Measurements from ENCODE around the gene NPAS3. TPM values are rescaled to one million over a fixed set of nuclear protein-coding genes. Genes with fewer than 3 reads are reported as not detected.

The NPAS3 gene
- total RNA-seq, 1 donor from 2014 or later = 6.1 TPM

DNA sequence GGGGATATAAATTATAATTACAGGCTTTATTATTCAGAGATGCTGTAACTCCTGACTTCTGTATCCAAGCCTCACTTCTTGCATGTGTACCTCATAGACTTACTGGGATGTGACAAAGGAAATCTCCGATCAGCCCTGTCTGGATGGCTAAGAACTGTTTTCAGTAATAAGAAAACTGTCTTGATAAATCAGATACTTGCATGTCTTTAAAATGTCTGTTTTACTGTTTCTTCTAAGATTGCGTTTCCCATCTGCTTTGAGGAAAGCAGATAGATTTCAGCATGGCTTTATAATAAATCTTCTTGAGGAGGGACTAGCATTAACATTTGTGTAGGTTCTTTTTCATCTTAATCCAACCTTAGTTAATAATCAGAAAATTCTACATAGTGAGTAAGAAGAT, 616.3 kb downstream of the NPAS3 start:
- no peaks in the 10 kb centered on the region for H3K9me3 Mint-ChIP-seq (ENCODE audit: low read depth)
- TF ChIP-seq, protein P1, sequence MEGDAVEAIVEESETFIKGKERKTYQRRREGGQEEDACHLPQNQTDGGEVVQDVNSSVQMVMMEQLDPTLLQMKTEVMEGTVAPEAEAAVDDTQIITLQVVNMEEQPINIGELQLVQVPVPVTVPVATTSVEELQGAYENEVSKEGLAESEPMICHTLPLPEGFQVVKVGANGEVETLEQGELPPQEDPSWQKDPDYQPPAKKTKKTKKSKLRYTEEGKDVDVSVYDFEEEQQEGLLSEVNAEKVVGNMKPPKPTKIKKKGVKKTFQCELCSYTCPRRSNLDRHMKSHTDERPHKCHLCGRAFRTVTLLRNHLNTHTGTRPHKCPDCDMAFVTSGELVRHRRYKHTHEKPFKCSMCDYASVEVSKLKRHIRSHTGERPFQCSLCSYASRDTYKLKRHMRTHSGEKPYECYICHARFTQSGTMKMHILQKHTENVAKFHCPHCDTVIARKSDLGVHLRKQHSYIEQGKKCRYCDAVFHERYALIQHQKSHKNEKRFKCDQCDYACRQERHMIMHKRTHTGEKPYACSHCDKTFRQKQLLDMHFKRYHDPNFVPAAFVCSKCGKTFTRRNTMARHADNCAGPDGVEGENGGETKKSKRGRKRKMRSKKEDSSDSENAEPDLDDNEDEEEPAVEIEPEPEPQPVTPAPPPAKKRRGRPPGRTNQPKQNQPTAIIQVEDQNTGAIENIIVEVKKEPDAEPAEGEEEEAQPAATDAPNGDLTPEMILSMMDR (IDR thresholded peaks at IDR 0.05; ENCODE audit: unreplicated experiment) = no peak
- no peak overlapping the region for H3K4me3 Mint-ChIP-seq (ENCODE audit: low read depth)
- no peaks in the 10 kb centered on the region for H3K36me3 Mint-ChIP-seq (ENCODE audit: insufficient read depth)
- no peak for DNase-seq (ENCODE audit: low spot score, unreplicated experiment)
- no peaks in the 10 kb centered on the region for H3K4me1 Mint-ChIP-seq (ENCODE audit: low read depth)
- H3K27me3 Mint-ChIP-seq = no peaks in the 10 kb centered on the region
- no peak overlapping the region for H3K27ac Mint-ChIP-seq

- H3K27ac Mint-ChIP-seq = no peak overlapping the region
- no peaks in the 10 kb centered on the region for H3K9me3 Mint-ChIP-seq (ENCODE audit: low read depth)
These were observed 617.2 kb downstream of the NPAS3 start for GRCh38 chr14:33555710-33556350.

GRCh38 chr14:33556382-33557121, 617.9 kb downstream of the NPAS3 start:
- Mint-ChIP-seq H3K9me3 (ENCODE audit: low read depth) (no peaks in the 10 kb centered on the region), H3K4me3 (ENCODE audit: low read depth) (no peak overlapping the region), H3K27me3 (peaks cover 3% of the 10 kb centered on the region), H3K27ac (no peak overlapping the region), H3K4me1 (ENCODE audit: low read depth) (no peaks in the 10 kb centered on the region), H3K36me3 (ENCODE audit: insufficient read depth) (no peaks in the 10 kb centered on the region)
- TF ChIP-seq, protein P1 (IDR thresholded peaks at IDR 0.05; ENCODE audit: unreplicated experiment) = no peak
- DNase-seq (ENCODE audit: low spot score, unreplicated experiment) = no peak

More at GRCh38 chr14:33555710-33556350, 617.2 kb downstream of the NPAS3 start:
- H3K4me3 Mint-ChIP-seq (ENCODE audit: low read depth) = no peak overlapping the region
- H3K36me3 Mint-ChIP-seq (ENCODE audit: insufficient read depth) = no peaks in the 10 kb centered on the region
- no peaks in the 10 kb centered on the region for H3K4me1 Mint-ChIP-seq (ENCODE audit: low read depth)
- H3K27me3 Mint-ChIP-seq = peaks cover under 1% of the 10 kb centered on the region
- no peak for DNase-seq (ENCODE audit: low spot score, unreplicated experiment)
- TF ChIP-seq, protein P1 (IDR thresholded peaks at IDR 0.05; ENCODE audit: unreplicated experiment) = no peak

GRCh38 chr14:33560718-33561431, 622.2 kb downstream of the NPAS3 start:
- Mint-ChIP-seq H3K27ac (no peak overlapping the region), H3K27me3 (peaks cover 3% of the 10 kb centered on the region), H3K4me3 (ENCODE audit: low read depth) (no peak overlapping the region), H3K4me1 (ENCODE audit: low read depth) (no peaks in the 10 kb centered on the region), H3K36me3 (ENCODE audit: insufficient read depth) (no peaks in the 10 kb centered on the region), H3K9me3 (ENCODE audit: low read depth) (no peaks in the 10 kb centered on the region)
- TF ChIP-seq, protein P1 (IDR thresholded peaks at IDR 0.05; ENCODE audit: unreplicated experiment) = no peak
- DNase-seq (ENCODE audit: low spot score, unreplicated experiment) = no peak

DNA sequence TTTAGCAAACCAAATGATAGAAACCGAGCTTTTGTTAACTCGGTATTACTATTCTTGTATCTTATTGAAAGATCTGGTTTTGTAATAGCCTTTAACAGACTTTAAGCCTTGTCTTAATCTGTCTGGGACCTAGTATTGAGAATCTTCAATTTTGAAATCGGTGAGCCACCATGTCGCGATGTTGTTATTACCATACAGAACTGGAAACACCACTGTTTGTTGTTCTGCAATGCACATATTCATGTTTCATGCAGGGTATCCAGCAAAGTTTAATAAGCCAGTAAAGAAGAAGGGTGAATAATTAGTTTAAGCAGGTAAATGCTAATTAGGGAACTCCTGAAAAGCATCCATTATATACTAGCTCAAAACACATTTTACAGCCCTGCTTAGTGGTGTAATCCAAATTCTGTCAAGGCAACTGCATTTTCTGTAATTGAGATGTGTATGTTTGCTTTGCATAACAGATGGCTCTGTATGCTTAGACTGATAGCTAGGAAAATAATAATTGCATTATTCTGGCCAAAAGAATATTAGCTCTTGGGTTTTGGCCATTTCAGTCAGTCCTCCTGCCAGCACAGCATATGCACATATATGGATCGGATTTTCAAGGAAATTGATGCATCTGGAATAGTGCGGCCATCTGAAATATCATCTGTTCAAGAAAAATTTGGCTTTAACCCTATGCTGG, 623.0 kb downstream of the NPAS3 start:
- TF ChIP-seq, protein P1 (IDR thresholded peaks at IDR 0.05; ENCODE audit: unreplicated experiment) = no peak

More for the DNA sequence above, 623.0 kb downstream of the NPAS3 start:
- Mint-ChIP-seq H3K4me1 (ENCODE audit: low read depth) (peaks cover 1% of the 10 kb centered on the region), H3K27me3 (peaks cover 3% of the 10 kb centered on the region), H3K4me3 (ENCODE audit: low read depth) (no peak overlapping the region), H3K36me3 (ENCODE audit: insufficient read depth) (no peaks in the 10 kb centered on the region), H3K9me3 (ENCODE audit: low read depth) (no peaks in the 10 kb centered on the region), H3K27ac (no peak overlapping the region)
- no peak for DNase-seq (ENCODE audit: low spot score, unreplicated experiment)

All from progenitor cell of endocrine pancreas (in vitro differentiated cells).